Measurements from ENCODE around the gene TSSK2.

- TF ChIP-seq CTCF (IDR thresholded peaks at IDR 0.05) = no peak
- no peak for TF ChIP-seq POLR2A (IDR thresholded peaks at IDR 0.05)
- TF ChIP-seq POLR2AphosphoS5 (IDR thresholded peaks at IDR 0.05) = no peak
Observed at GRCh38 chr22:19108807-19109197, 22.3 kb upstream of the TSSK2 start.
